Measurements from ENCODE around the gene LPCAT3. TPM values are rescaled to one million over a fixed set of nuclear protein-coding genes. Genes with fewer than 3 reads are reported as not detected.

Gene LPCAT3
- total and polyA plus RNA-seq, 2 of the 13 experiments (the other 11 are each of a cell fraction or from before 2014, with no cell fraction given): 44.5 to 64.3 TPM

DNA sequence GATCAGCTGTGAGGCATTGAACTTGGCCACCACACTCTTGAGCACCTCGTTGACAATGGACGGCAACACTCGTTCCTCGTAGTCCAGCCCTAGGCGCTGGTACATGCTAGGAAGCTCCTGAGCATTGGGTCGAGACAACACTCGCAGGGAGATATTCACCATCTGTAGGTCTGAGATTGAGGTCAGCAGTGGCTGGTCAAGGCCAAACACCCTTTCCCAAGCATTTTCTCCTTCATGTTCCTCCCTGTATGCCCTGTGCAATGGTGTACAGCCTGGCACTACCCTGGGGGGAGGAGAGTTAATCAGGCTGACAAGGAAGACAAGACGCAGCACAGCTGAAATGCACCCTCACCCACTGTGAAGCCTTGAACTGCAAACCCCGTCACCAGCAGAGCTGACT is 49.9 kb downstream of the LPCAT3 start:
- ATAC-seq: no peak
- Histone ChIP-seq H4K20me1 (ENCODE audit: insufficient read depth, low read length) (no peaks in the 10 kb centered on the region; the same call in 1 of the 2 replicates), H2AFZ (ENCODE audit: low read length) (no peak overlapping the region), H3K4me3 (replicated peaks in 1 of 3; ENCODE audit: insufficient read depth in 1 of 3, low read depth in 2 of 3, low read length in 3 of 3) (no peak overlapping the region; a peak in 1 of 6 replicates), H3K9ac (ENCODE audit: insufficient read depth, low read depth, low read length) (peak overlapping the region; percentile 91), H3K79me2 (ENCODE audit: insufficient read depth, low read length) (peaks cover 49% of the 10 kb centered on the region), H3K27me3 (ENCODE audit: control insufficient read depth in 1 of 2, insufficient read depth in 2 of 2, low read length in 2 of 2) (no peaks in the 10 kb centered on the region; a peak in 1 of 5 replicates), H3K27ac (ENCODE audit: extremely low read length, insufficient read depth, low read length) (peak overlapping the region; percentile 95), H3K4me2 (ENCODE audit: low read depth, low read length) (peak overlapping the region; percentile 92), H3K36me3 (replicated peaks in 1 of 2; ENCODE audit: control insufficient read depth in 1 of 2, insufficient read depth in 2 of 2, low read length in 2 of 2) (peaks cover 22 to 38% of the 10 kb centered on the region in 2 experiments), H3K4me1 (ENCODE audit: insufficient read depth, low read length) (peaks cover 53% of the 10 kb centered on the region), H3K9me3 (ENCODE audit: low read length) (no peaks in the 10 kb centered on the region)
- in situ Hi-C loops (cut with HindIII; ENCODE audit: extremely low pct_ligation_motif_present, low pct_unique_long_range_greater_than_20kb): no loop called here
- intact Hi-C loops (cut with micrococcal nuclease; ENCODE audit: unreplicated experiment): no loop called here
- TF ChIP-seq ZBTB8A (CRISPR knock-in tag; IDR thresholded peaks at IDR 0.05; ENCODE audit: borderline replicate concordance, low read depth) (no peak), RCOR2 (CRISPR knock-in tag; IDR thresholded peaks at IDR 0.05) (no peak), NR1H2 (CRISPR knock-in tag; IDR thresholded peaks at IDR 0.05; ENCODE audit: borderline replicate concordance, low read depth) (no peak), POLR2A (IDR thresholded peaks at IDR 0.05; ENCODE audit: insufficient read depth in 1 of 2, low read depth in 2 of 2, low read length in 2 of 2) (peak in 1 of 2 experiments; percentile 5; a peak in 2 of 4 replicates), IRF9 (CRISPR knock-in tag; IDR thresholded peaks at IDR 0.05; ENCODE audit: borderline replicate concordance) (0 out of 2 replicates have a peak, but pooled peaks have one; percentile 29)
- 93% methylated on average over 9 of the region's 9 CpGs for WGBS (ENCODE audit: low lambda C conversion rate)
- ChIA-PET POLR2A (interaction anchor here (1.2 to 3.2 kb wide), 4 partner anchors 12 to 50 kb away, joined by 4 to 42 read pairs (median 7); partner anchors contain the start of genes C12orf57, LPCAT3 and RNU7-1), CTCF (ENCODE audit: low intra/inter-chr PET ratio, low total read pairs) (no interaction called here)
- FAIRE-seq: no peak
- DNase-seq (ENCODE audit: low spot score): no peak
- BruUV-seq (replicated peaks): no TSS peak

GRCh38 chr12:6967651-6968100 is 50.6 kb downstream of the LPCAT3 start:
- peak overlapping the region; percentile 95 for H3K27ac ChIP-seq (ENCODE audit: extremely low read length, insufficient read depth, low read length)
- peaks cover 45% of the 10 kb centered on the region for H3K79me2 ChIP-seq (ENCODE audit: insufficient read depth, low read length)

More at GRCh38 chr12:6967651-6968100, 50.6 kb downstream of the LPCAT3 start:
- TF ChIP-seq AGO2 (optimal IDR thresholded peaks at IDR 0.05; ENCODE audit: low read depth, low read length) (peak; percentile 17), ZNF777 (CRISPR knock-in tag; IDR thresholded peaks at IDR 0.05) (no peak)
- DNase-seq (ENCODE audit: low spot score): no peak
- Histone ChIP-seq H3K4me2 (ENCODE audit: low read depth, low read length) (0 out of 2 replicates have a peak overlapping the region, but pooled peaks have one; percentile 92), H2AFZ (ENCODE audit: low read length) (no peak overlapping the region), H3K9me3 (ENCODE audit: low read length) (no peaks in the 10 kb centered on the region), H3K27me3 (ENCODE audit: control insufficient read depth in 1 of 2, insufficient read depth in 2 of 2, low read length in 2 of 2) (no peaks in the 10 kb centered on the region; a peak in 1 of 5 replicates), H3K36me3 (replicated peaks in 1 of 2; ENCODE audit: control insufficient read depth in 1 of 2, insufficient read depth in 2 of 2, low read length in 2 of 2) (peaks cover 22 to 38% of the 10 kb centered on the region in 2 experiments), H3K4me1 (ENCODE audit: insufficient read depth, low read length) (peaks cover 52% of the 10 kb centered on the region), H4K20me1 (ENCODE audit: insufficient read depth, low read length) (no peaks in the 10 kb centered on the region; the same call in 1 of the 2 replicates), H3K9ac (ENCODE audit: insufficient read depth, low read depth, low read length) (no peak overlapping the region), H3K4me3 (replicated peaks in 1 of 3; ENCODE audit: insufficient read depth in 1 of 3, low read depth in 2 of 3, low read length in 3 of 3) (no peak overlapping the region)
- WGBS (ENCODE audit: low lambda C conversion rate): 85% methylated on average over 6 of the region's 10 CpGs
- ChIA-PET POLR2A (interaction anchor here (3.2 kb wide), 1 partner anchor 23 kb away, joined by 42 read pairs; the partner anchor contains the start of genes C12orf57 and RNU7-1), CTCF (ENCODE audit: low intra/inter-chr PET ratio, low total read pairs) (no interaction called here)
- FAIRE-seq: no peak
- ATAC-seq: no peak
- intact Hi-C loops (cut with micrococcal nuclease; ENCODE audit: unreplicated experiment): no loop called here
- in situ Hi-C loops (cut with HindIII; ENCODE audit: extremely low pct_ligation_motif_present, low pct_unique_long_range_greater_than_20kb): no loop called here
- no TSS peak for BruUV-seq (replicated peaks)

All from HepG2 (cell line).